Upper lobe of left lung (tissue), 6 donors: Measurements from ENCODE around the gene SLC7A10. TPM values are rescaled to one million over a fixed set of nuclear protein-coding genes. Genes with fewer than 3 reads are reported as not detected.
A peak's percentile ranks its signal among the peaks of the same experiment; 100 is the strongest.

ENCODE experiments used
- ATAC-seq, 2 donors: fragments of 200-7000 bp; cut with Tn5 transposase; one replicate each; pipeline ENCODE4 v1.9.1; 2022; ENCODE audit warnings: mild to moderate bottlenecking in 2 of 2, moderate library complexity in 2 of 2; ENCODE audit not compliant: low FRiP score in 2 of 2
- DNase-seq, 2 donors: peaks; one replicate each; pipeline ENCODE4 v3.0.0-alpha.2; 2019 to 2020
- H3K27ac ChIP-seq, 4 donors: fragments of 200-600 bp; sonication (generic); one replicate each; pipeline ENCODE4 v1.5.1; 2016 to 2019
- H3K27me3 ChIP-seq, 4 donors: fragments of 200-600 bp; sonication (generic); one replicate each; pipeline ENCODE4 v1.5.1; 2017 to 2019
- H3K36me3 ChIP-seq, 4 donors: fragments of 200-600 bp; sonication (generic); one replicate each; pipeline ENCODE4 v1.5.1; 2016 to 2019
- H3K4me1 ChIP-seq, 4 donors: fragments of 200-600 bp; sonication (generic); one replicate each; pipeline ENCODE4 v1.5.1; 2018 to 2019
- H3K4me3 ChIP-seq, 4 donors: fragments of 200-600 bp; sonication (generic); one replicate each; pipeline ENCODE4 v1.5.1; 2017 to 2019; ENCODE audit warnings: mild to moderate bottlenecking in 2 of 4, moderate library complexity in 1 of 4
- H3K9me3 ChIP-seq, 4 donors: fragments of 200-600 bp; sonication (generic); one replicate each; pipeline ENCODE4 v1.5.1; 2018 to 2019
- CTCF ChIP-seq, 6 experiments: fragments of 450-650 bp in 4 of 6; fragments of 200-600 bp in 2 of 6; sonication (generic) in 2 of 6; IDR thresholded peaks; one replicate each; pipeline ENCODE4 v1.5.1; 2016 to 2019; ENCODE audit warnings: antibody characterized with exemption in 6 of 6
- EP300 ChIP-seq, 4 donors: sonication (generic); formaldehyde crosslinking; IDR thresholded peaks; one replicate each; pipeline ENCODE4 v1.5.1; 2017; ENCODE audit warnings: antibody characterized with exemption in 4 of 4, control low read depth in 2 of 4
- POLR2A ChIP-seq, 4 donors: fragments of 450-650 bp; IDR thresholded peaks; one replicate each; pipeline ENCODE4 v1.5.1; 2016 to 2017; ENCODE audit warnings: antibody characterized with exemption in 4 of 4, mild to moderate bottlenecking in 2 of 4
- POLR2AphosphoS5 ChIP-seq, 2 donors: sonication (generic); formaldehyde crosslinking; IDR thresholded peaks; one replicate each; pipeline ENCODE4 v1.5.1; 2017; ENCODE audit warnings: antibody characterized with exemption in 2 of 2
- WGBS, 2 donors: methylation state at CpG; one replicate each; pipeline ENCODE4 v1.1.5; 2017 to 2018; 5-methylcytosine and 5-hydroxymethylcytosine counted together
- total RNA-seq, 6 donors: library from RNA; depleted of rRNA in 4 of 6; stranded (reverse); fragments of >200 nt in 4 of 6; gene quantifications; one replicate each; pipeline versions ENCODE4 v1.1.0 to v1.2.1, GENCODE V29; 2016 to 2021
- donor health status: DM: no; HTN: no; CAD: no; lungs with moderate emphysema.
- donor health status: DM: no; HTN: yes; CAD: no; lungs with severe emphysema.

SLC7A10 gene
- total RNA-seq, 6 donors from 2014 or later: 0.29 to 2.1 (median 0.47) TPM; not detected in 2

- WGBS, 2 donors: 0% methylated on average over 43 of the region's 65 CpGs; no CpG with 5 or more reads in 1 of the 2 donors
- TF ChIP-seq EP300 (IDR thresholded peaks at IDR 0.05) (no peak), POLR2A (IDR thresholded peaks at IDR 0.05) (peak in 3 of 4 donors; percentile 66 to 88 (median 74)), POLR2AphosphoS5 (IDR thresholded peaks at IDR 0.05) (peak; percentile 86), CTCF (IDR thresholded peaks at IDR 0.05) (peak in 4 of 6 experiments; percentile 31 to 61 (median 42))
- peaks cover 16 to 28% (median 18%) of the 10 kb centered on the region in 4 donors for H3K4me1 ChIP-seq
- ATAC-seq (peak; percentile 95 to 97), DNase-seq (peak; percentile 97 to 100)
- peak overlapping the region; percentile 91 to 96 (median 92) for H3K27ac ChIP-seq
- no peaks in the 10 kb centered on the region for H3K36me3 ChIP-seq
- H3K9me3 ChIP-seq: no peaks in the 10 kb centered on the region
- H3K27me3 ChIP-seq: no peaks in the 10 kb centered on the region
- H3K4me3 ChIP-seq: peak overlapping the region; percentile 45 to 98 (median 84)
These were observed 48.8 kb downstream of the SLC7A10 start for GRCh38 chr19:33176670-33177416.

DNA sequence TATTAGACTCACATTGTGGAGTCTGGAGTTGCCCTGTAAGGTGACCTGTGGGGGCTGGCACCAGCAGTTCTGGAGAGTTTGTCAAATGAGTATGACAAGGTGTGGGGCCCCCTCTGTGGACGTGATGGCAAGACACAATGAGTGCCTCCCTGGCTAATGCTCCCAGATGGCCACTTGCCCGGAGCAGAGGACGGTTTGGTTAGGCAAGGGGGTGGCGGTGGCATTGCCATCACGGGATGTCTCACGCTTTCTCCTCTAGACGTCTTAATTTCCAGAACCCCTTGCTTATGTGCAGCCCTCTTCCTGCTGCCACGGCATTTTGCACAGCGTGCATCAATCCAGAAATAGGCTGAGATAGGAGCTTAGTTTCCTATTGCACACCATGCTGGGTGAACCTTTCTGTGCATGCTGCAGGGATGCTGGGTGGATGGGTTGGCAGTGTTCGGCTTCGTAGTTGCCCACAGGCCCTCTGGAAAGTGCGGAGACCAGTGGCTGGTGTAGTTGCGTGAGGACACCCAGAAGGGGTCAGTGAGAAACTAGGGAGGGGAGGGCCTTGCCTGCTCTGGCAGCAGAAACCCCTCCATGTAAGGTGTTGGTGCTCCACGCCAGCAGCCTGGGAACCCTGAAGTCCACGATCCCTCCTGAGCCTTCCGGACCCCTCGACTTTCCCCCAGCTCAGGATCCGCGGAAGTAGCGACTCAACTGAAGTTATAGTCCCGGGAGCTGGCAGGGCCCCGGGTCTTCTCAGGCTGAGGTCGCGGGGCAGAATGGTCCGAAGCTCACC, 49.6 kb downstream of the SLC7A10 start:
- TF ChIP-seq EP300 (IDR thresholded peaks at IDR 0.05) (no peak), POLR2A (IDR thresholded peaks at IDR 0.05) (no peak), CTCF (IDR thresholded peaks at IDR 0.05) (no peak), POLR2AphosphoS5 (IDR thresholded peaks at IDR 0.05) (no peak)
- H3K4me1 ChIP-seq: peaks cover 16 to 28% (median 18%) of the 10 kb centered on the region in 4 donors
- H3K4me3 ChIP-seq: peak overlapping the region; percentile 45 to 98 (median 84)
- peak in 1 of 2 donors; percentile 0 for ATAC-seq
- no peaks in the 10 kb centered on the region for H3K27me3 ChIP-seq
- peak in 1 of 2 donors; percentile 55 for DNase-seq
- 16 to 23% methylated on average over 8 to 17 of the region's 25 CpGs for WGBS, 2 donors
- H3K36me3 ChIP-seq: no peaks in the 10 kb centered on the region
- peak overlapping the region; percentile 91 to 96 (median 92) for H3K27ac ChIP-seq
- no peaks in the 10 kb centered on the region for H3K9me3 ChIP-seq

- H3K4me3 ChIP-seq: no peak overlapping the region
- ATAC-seq (no peak), DNase-seq (no peak)
- WGBS, 2 donors: 89 to 90% methylated on average over 9 to 10 of the region's 10 CpGs
- peaks cover 16 to 28% (median 18%) of the 10 kb centered on the region in 4 donors for H3K4me1 ChIP-seq
- no peaks in the 10 kb centered on the region for H3K27me3 ChIP-seq
- no peaks in the 10 kb centered on the region for H3K36me3 ChIP-seq
- no peak for TF ChIP-seq POLR2AphosphoS5 (IDR thresholded peaks at IDR 0.05)
- TF ChIP-seq POLR2A (IDR thresholded peaks at IDR 0.05): no peak
- no peak for TF ChIP-seq CTCF (IDR thresholded peaks at IDR 0.05)
- no peak for TF ChIP-seq EP300 (IDR thresholded peaks at IDR 0.05)
- no peak overlapping the region for H3K27ac ChIP-seq
- H3K9me3 ChIP-seq: no peaks in the 10 kb centered on the region
These were observed 50.4 kb downstream of the SLC7A10 start for GRCh38 chr19:33175156-33175782.

DNA sequence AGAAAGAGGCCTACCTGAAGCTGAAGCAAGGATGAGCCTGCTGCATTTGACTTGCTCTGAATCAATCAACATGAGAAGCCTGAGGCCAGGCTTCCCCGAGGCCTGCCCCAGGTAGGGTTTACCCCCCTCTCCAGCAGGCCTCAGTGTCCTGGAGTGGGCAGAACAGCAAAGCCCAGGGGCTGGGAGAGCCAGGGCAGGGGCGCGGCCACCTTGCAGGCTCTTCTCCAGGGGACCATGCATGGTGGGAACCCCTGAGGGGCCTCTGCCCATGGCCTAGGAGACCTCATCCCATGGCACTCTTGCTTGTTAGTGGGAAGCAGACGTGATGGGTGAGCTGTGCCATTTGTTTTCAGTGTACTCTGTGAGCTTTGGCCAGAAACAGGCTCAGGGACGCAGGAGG, 51.5 kb downstream of the SLC7A10 start:
- Histone ChIP-seq H3K27ac (no peak overlapping the region), H3K36me3 (no peaks in the 10 kb centered on the region), H3K9me3 (no peaks in the 10 kb centered on the region), H3K27me3 (no peaks in the 10 kb centered on the region), H3K4me1 (peaks cover 16 to 28% (median 18%) of the 10 kb centered on the region in 4 donors), H3K4me3 (no peak overlapping the region)
- ATAC-seq (no peak), DNase-seq (no peak)
- no peak for TF ChIP-seq EP300 (IDR thresholded peaks at IDR 0.05)
- no peak for TF ChIP-seq CTCF (IDR thresholded peaks at IDR 0.05)
- TF ChIP-seq POLR2AphosphoS5 (IDR thresholded peaks at IDR 0.05): no peak
- no peak for TF ChIP-seq POLR2A (IDR thresholded peaks at IDR 0.05)
- 84 to 94% methylated on average over 3 to 5 of the region's 5 CpGs for WGBS, 2 donors
